Stimulated activated CD8-positive, alpha-beta memory T cell treated with anti-CD3 and anti-CD28 coated beads, Interleukin-7, amount 100 ng/mL, for 48 hours (primary cell): Measurements from ENCODE around the gene TMEM200C.
"Not testable (repeated sequence)": the region's sequence is repeated elsewhere in the genome, so short reads cannot be mapped to it uniquely, and the experiment has no call there.

Source experiments
- DNase-seq, 2 donors: peaks; one replicate each; pipeline ENCODE4 v3.0.0-alpha.2; 2020; ENCODE audit warnings: low read depth in 1 of 2; ENCODE audit errors: extremely low read depth in 1 of 2

Gene TMEM200C

DNA sequence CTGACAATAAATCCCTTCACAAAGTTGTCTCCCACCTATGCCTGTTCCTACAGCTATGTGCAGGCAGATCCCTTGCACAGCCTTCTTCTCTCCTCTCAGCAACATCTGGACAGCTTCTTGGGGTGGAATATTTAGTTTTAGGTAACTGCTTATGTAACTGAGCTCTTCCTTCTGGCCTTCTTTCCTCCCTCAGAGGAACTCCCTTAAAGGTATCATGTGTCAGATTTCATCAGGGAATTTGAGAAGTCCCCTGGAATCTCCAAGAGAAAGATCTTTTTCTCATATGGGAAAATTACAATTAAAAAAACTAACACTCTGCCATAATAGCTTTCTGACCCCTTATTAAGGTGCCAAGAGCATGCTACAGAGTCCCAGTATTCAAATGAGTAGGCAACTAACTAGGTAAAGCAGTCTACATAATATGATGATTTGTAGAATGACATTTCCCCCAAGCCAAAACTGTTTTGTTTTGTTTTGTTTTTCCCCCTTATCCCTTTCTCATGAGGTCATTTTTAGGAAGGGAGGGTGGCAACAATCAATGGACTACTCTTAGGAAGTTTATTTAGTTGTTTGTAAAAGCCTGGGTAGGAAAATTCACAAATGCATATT is 2.4 kb downstream of the TMEM200C start:
- DNase-seq = no peak

DNA sequence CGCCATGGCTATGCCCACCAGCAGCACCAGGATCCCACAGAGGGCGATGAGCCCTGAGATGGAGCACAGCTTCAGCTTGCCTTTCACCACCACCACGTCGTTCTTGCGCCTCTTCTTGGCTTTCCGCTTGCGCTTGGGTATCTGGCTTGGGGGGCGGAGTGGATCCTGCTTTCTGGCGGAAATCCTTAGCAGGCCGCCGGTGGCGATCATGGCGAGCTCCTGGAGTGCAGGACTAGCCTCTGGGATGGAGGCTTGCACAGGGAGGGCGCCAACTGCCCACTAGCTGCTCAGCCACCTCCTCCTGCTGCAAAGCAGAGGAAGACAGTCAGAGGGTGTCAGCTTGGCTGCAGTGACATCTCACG is 3.5 kb downstream of the TMEM200C start:
- no peak for DNase-seq

DNA sequence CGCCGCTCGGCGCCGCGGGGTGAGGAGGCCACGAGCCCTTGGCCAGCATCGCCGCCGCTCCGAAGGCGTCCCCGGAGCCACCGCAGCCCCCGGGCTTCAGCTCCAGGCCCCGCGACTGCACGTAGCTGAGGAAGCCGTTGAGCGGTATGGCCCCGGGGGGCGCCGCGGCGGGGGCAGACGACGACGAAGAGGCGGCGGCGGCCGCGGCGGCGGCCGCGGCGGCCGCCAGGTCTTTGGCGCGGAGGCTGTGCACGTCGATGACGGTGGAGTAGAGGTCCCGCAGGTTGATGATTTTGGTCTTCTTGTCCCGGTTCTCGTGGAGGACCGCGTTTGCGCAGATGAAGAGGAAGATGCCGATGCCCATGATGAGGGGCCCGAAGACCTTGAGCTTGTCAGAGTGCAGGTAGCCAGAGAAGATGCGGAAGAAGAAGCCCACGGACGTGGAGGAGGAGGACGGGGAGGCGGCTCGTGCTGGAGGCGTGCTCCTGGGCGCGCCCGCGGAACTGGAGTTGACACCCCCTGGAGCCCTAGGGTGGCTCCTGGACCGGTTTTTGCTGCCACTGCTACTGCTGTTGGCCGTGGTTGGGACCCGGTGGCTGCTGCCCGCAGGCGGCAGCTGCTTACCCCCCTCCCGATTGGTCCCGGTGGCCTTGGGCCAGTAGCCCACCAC is 4.0 kb downstream of the TMEM200C start:
- DNase-seq = no peak

DNA sequence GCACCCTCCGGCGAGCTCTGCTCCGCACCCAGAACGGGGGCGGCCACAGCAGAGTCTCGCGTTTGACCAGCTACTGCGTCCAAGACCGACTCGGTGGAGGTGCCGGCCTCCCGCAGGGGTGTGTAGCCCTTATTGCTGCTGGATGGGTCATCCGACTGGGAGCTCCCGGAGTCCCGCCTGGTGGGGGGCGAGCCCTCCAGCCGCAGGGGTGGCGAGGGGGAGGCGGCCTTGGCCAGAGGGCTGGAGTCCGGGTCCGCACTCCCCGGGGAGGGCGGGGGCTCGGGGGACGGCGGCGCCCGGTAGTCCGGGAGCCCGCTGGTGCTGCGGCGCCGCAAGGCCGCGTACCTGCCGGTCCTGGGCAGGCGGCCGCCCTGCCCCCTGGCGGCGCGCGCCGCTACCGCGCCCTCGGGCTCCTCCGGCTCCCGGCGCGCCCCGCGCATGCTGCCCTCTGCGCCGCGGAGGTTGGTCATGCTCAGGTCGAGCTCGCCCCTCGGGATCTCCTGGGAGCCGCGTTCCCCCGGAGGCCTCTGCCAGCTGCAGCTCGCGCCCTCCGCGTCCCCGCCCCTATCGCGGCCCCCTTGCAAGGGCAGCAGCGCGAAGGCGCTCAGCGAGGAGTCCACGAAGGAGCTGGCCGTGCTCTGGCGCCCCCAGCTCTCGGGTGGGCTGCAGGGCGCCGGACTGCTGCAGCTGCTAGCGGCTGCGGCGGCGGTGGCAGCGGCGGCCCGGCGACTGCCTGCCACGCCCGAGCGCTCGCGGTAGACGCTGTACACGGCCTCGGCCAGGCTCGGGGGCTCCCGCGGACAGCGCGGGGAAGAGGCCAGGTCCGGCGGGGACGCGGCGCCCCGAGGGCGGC is 4.8 kb downstream of the TMEM200C start:
- DNase-seq = no peak

- DNase-seq = no peak
Measured at GRCh38 chr18:5885361-5885760, 10.0 kb downstream of the TMEM200C start.

DNA sequence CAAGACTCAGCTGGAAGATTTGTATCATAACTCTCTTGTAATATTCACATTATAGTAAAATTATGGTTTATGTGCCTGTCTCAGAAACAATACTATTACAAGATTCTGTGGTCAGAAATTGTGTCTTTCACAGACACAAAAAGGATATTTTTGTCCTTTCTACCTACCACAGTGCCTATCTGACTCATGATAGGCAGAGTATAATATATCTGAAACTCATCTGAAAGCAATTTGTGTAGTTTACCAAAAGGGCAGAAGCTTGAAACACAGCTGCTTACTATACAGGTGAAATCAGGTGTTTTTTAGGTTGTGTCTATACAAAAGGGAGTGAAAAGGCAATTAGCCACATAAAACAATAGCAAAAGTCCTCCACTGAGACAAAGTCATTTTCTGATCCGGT is 10.9 kb downstream of the TMEM200C start:
- DNase-seq = no peak

DNA sequence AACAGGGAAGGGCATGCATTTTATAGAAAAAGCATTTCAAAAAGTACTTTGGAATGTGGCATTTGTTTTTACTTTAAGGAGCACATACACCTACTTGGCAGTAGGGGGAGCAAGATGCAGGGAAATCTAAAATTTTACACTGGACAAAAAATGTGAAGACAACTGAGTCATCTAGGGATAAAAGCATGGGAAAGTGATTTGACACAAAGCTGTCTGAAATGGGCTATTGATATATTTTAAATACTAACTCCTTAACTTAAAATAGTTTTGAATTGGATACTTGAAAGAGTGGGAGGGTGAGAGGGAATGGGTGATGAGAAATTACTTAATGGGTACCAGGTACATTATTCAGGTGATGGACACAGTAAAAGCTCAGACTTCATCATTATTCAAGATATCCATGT is 15.8 kb downstream of the TMEM200C start:
- no peak for DNase-seq

- no peak for DNase-seq
Measured at GRCh38 chr18:5876891-5877290, 18.4 kb downstream of the TMEM200C start.

DNA sequence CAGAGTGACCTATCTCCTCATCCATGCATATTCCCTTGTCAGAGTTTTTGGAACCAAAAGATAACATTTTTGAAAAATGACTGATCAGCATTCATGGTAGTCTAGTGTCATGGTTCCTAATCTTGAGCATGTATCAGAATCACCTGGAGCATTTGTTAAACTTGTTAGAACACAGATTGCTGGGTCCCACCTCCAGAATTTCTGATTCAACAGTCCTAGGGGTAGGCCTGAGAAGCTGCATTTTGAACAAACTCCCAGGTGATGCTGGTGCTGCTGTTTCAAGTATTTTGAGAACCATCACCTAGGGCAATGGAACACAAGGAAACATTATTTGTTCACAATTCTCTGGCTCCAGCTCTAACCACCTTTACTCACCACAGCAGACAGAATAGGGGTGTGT is 21.0 kb downstream of the TMEM200C start:
- no peak for DNase-seq

- DNase-seq = no peak
Measured at GRCh38 chr18:5872886-5873285, 22.4 kb downstream of the TMEM200C start.

GRCh38 chr18:5871426-5871825 is 23.9 kb downstream of the TMEM200C start:
- no peak for DNase-seq

DNA sequence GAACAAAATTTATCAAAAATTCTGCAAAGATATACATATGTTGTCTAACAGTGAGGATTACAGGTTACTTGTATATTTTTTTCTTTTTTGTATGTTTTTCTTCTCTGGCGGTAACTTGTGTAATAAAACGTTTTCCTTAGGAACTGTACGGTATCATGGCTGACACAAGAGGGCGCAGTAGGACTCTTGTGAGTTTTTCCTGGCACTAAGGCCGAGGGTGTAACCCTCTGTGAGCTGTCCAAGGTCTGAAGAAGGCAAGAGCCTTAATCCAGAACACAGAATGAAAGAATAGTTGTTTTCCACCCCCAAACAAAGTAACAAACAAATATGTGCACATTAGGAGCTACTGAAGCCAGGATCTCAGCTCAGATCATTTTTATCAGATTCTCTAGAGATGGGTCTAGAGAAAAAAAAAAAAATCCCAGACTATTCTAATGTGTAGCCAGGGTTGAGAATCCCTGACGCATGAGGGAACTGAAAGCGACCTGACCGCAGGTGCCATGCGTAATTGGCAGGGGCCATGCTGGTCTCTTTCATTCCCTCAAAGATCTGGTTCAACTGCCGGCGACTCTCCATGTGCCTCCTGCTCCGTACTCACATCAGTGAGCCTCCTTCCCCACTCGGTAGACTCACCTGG is 27.0 kb downstream of the TMEM200C start:
- no peak for DNase-seq

DNA sequence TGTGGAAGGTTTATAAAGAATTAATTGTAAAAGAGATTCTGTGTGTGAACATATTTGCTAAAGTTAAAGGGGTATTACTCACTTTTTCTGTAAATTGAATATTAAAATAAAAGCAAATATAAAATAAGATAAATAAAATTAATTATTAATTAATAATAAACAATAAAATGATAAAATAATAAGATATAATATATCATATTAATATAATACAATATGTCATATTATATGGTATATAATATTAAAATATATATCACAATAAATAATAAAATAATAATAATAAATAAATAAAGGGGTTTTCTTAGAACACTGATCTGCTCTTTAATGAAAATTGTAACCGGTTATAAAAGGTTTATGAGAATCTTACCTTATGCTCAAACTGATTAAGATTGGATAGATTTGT is 29.8 kb downstream of the TMEM200C start:
- DNase-seq = no peak

DNA sequence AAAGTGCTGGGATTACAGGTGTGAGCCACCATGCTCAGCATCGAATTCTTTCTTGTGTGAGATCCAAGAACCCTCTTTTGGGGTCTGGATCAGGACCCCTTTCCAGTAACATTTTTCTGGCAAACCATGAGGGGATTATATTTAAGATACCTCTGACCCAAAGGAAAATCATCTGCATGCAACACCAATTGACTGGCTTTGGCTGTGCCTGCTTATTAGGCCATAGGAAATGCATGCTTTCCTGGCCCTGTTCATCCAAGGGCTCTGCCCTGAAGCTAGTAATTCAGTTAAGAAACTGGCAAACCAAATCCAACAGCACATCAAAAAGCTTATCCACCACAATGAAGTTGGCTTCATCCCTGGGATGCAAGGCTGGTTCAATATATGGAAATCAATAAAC is 33.2 kb downstream of the TMEM200C start:
- not testable (repeated sequence) for DNase-seq

DNA sequence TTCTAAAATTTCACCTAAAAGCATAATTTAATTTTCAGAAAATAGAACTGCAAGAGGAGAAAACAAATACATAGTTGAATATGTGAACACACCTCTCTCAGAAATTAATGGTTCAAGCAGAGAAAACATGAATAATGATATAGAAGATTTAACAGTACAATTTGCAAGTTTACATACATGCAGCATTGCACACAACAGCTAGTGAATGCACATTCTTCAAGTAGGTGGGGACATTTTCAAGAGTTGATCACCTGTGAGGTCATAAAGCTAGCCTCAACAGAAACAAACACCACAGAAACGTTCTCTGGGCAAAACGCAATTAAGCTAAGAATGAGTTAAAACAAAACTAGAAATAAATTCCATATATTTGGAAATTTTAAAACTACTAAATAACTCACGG is 38.1 kb downstream of the TMEM200C start:
- DNase-seq = no peak

DNA sequence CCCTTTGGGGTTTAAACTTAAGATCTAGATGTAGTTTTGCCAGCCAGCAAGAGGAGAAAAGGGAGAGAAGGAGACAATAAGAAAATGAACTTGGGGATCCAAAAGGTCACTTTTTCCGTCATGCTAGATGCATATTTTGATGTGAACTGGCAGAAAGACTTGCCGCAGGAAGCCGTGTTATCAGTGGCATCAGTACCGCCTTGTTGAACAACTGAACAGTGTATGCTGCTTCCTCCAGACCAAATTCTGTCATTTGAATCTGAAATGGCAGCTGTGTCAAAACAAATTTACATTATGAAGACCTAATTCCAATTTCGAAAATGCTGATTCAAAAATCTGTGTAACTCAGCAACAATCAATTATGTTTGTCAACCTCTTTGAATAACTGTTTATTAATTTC is 42.1 kb downstream of the TMEM200C start:
- DNase-seq = no peak

DNA sequence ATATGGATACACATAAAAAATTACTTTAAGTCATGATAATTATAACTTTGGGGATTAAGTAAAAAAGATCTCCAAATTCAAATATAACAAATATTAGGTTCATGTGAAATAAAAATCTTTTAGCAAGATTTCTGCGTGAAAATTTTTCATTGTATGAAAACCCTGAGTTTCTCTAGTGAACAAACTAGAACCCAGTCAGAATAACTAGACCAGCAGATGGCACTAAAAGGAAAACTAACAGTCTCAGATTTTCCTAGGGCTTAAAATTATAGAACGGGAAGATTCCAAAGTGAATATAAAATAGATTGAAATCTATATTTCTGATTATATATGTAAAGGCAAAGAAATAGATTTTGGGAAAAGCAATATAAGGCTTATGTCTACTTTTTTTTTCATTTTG is 43.3 kb downstream of the TMEM200C start:
- DNase-seq = no peak

GRCh38 chr18:5842653-5843052 is 52.7 kb downstream of the TMEM200C start:
- no peak for DNase-seq

DNA sequence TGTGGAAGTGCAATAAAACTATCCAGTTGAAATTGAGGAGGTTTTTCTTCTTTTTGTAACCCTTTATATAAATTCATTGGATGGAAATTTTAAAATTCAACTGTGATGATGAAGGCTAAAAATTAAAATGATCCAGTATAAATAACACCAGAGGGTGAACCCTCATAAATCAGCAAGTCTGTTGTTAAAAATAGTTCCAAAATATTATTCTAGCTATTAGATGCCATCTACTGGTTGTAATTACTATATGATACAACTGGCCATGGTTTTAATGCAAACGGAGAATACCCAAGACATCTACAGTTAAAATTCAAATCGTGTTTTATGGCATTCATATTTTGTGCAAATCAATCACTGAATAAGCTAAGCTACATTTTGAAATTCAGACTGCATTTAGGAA is 53.8 kb downstream of the TMEM200C start:
- DNase-seq = no peak

DNA sequence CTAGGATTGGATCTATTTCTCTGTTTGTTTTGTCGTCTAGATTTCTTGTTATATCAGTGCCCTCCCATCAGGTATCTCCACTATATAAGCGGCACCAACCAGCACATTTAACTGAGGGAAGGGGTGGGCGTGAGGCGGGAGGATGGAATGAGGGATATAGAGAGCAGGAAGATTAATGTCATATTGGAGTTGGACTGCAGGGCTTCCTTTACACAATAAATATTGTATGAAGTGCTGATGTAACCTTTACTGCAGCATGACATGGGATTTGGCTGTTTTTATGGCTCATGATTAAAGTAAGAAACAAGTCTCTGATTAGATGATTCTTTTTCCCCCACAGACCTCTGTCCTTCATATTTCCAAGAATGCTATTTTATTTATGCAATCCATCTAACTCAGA is 54.8 kb downstream of the TMEM200C start:
- DNase-seq = no peak

GRCh38 chr18:5840025-5840424 is 55.3 kb downstream of the TMEM200C start:
- DNase-seq = no peak

- DNase-seq = no peak
Measured at GRCh38 chr18:5839102-5839501, 56.2 kb downstream of the TMEM200C start.
